ENCODE data around the gene GPRIN3.
A peak's percentile ranks its signal among the peaks of the same experiment; 100 is the strongest.
"Not testable (repeated sequence)": the region's sequence is repeated elsewhere in the genome, so short reads cannot be mapped to it uniquely, and the experiment has no call there.

The GPRIN3 gene

DNA sequence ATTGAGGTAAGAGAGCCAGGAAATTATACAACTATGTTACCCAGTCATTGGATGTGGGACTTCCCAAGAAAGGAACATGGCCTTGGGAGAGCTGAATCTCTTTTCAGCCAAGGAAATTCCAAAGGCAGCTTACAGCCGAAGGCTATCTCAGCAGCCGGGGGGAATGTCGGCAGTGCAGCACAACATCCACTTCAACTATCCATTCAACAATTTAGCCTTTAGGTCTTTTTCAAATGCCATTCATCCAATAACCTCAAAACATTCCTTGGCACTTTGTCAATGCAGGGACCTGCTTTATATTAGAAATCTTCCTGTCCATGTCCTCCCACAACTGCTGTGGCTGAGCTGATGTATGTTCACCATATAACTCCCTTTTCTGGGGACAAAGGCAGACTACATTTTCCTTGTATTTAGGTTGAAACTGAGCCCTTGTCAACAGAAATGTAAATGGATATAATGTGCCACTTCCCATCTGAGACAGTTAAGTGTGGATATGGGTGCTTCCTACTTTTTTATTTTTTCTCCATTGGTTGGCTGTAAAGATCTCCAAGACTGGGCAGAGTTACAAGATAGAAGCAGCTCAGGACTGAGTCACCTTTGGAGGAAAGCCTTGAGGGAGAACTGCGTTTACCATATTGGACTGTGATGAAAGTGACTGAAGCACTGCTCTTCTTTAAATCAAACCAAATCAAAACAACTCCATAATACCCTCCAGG lies 94.8 kb downstream of the GPRIN3 start:
- DNase-seq: peak; percentile 44

DNA sequence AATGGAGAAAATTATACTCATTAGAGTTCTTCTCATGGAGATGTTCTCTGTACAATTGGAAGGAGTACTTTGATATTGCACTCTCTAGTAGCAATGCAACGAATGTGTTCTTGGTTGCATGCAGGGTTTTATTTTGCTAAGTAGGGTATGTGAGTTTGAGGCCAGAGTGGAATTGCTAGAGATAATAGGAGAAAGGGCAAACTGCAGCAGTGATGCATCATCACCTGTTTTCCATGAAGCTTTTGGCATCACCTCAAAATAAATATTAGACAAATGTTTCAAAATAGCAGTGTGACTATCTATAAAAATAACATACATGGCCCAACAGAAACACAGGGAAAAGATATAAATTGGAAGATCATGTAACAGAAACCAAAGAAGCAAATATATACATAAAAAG lies 103.0 kb downstream of the GPRIN3 start:
- DNase-seq: peak; percentile 61

DNA sequence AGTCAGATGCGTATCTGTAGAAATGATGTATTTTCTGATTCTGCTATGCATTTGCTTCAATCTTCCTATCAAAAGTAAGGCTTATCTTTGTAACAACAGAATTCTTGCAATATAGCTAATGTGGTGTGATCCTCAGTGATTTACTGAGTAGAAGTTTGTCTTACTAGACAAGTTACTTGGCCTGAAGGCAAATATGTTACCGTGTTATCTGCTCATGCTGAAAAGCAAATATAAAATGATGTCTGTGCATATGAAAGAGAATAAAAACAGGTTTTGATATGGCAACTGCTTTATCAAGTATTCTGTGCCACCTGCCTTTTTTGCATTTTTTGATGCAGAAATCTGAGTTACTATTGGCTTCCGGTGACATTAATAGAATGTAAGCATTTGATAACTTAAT lies 103.7 kb downstream of the GPRIN3 start:
- peak; percentile 51 for DNase-seq

DNA sequence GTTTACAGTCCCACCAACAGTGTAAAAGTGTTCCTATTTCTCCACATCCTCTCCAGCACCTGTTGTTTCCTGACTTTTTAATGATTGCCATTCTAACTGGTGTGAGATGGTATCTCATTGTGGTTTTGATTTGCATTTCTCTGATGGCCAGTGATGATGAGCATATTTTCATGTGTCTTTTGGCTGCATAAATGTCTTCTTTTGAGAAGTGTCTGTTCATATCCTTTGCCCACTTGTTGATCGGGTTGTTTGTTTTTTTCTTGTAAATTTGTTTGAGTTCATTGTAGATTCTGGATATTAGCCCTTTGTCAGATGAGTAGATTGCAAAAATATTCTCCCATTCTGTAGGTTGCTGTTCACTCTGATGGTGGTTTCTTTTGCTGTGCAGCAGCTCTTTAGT lies 108.2 kb downstream of the GPRIN3 start:
- DNase-seq: not testable (repeated sequence)

DNA sequence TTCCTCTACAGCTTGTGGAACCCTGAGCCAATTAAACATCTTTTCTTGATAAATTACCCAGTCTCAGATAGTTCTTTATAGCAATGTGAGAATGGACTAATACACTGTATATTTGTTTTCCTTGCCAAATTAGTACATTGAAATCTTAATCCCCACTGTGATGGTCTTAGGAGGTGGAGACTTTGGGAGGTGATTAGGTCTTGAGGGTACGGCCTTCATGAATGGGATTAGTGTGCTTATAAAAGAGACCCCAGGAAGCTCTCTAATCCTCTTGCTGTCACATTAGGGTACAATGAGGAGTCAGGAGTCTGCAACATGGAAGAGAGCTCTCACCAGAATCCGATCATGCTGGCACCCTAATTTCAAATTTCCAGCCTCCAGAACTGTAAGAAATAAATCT lies 109.7 kb downstream of the GPRIN3 start:
- no peak for DNase-seq

DNA sequence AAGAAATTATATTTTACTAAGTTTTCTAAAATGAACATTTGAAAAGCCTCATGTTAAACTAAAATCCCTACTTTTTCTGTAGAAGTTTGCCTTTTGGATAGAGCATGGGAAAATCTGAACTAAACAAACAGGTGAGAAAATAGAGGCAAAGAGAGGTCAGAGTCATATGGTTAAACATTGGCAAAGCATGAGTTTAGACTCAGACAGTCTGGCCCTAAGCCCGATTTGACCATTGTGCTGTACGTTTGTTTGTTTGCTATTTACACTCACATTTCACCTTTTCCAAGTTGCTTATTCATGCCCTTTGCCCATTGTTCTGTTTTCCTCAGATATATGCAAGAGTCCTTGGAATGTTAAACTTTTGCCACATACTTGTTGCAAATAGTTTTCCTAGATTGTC lies 110.9 kb downstream of the GPRIN3 start:
- no peak for DNase-seq

DNA sequence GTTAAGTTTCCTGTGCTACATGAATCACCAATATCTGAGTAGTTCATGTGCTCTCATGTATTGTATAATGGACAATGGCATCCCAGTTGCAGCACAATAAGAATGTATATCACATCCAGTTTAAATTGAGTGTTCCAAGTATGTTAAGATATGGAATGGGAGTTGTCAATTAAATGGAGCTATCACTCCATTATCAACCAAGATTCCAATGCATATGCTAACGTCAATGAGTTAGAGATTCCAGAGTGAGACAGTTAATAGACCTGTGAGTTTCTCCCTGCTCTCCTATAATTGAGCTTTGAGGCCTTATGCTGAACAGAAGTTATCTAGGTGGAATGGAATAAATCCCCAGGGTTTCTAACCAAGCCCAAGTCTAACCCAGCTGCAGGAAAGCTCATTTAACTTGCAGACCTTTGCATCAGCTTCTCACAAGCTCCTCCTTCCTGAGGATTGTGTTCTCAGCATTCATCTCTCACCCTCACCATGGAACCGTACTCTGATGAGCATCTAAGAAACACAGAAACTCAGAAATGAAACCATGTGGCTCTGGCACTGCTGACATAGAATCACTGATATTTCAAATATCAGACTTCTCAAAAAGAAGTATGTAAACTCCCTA lies 111.4 kb downstream of the GPRIN3 start:
- no peak for DNase-seq

DNA sequence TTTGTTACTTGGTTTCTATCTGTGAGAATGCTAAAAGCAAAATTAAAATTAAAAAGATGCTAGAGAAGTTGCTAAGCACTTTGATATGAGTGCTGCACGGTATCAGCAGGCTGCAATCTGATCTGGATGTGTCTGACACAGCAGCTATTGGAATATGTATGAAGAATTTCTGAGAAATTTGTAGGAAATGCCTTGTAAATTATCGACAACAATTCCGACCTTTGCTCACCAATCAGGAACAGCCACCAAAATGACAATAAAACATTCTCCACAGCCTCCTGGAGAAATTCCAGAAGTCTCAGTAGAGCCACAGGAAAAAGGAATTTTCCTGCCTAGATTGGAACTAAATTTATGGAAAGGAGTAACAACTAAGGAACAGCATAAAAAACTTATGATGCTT lies 113.8 kb downstream of the GPRIN3 start:
- no peak for DNase-seq

Data from NCI-H226 (cell line).